Karpas-422 (cell line): ENCODE results near the gene PALM3. TPM values are rescaled to one million over a fixed set of nuclear protein-coding genes. Genes with fewer than 3 reads are reported as not detected.

Experiments used
- DNase-seq: peaks from one replicate; pipeline ENCODE4 v3.0.0-alpha.2; 2015
- H2AFZ ChIP-seq: fragments of 200-600 bp; sonication (generic); 2 replicates; pipeline ENCODE4 v1.6.1; 2014; ENCODE audit warnings: antibody characterized with exemption, low read length, mixed read lengths
- H3K27ac ChIP-seq: fragments of 200-600 bp; sonication (generic); 2 replicates; pipeline ENCODE4 v1.5.1; 2014; ENCODE audit warnings: mild to moderate bottlenecking, low read length, moderate library complexity
- H3K27me3 ChIP-seq: fragments of 200-600 bp; sonication (generic); 2 replicates; pipeline ENCODE4 v1.6.1; 2014; ENCODE audit warnings: low read length, mixed read lengths
- H3K36me3 ChIP-seq: fragments of 200-600 bp; sonication (generic); 2 replicates; pipeline ENCODE4 v1.6.1; 2014; ENCODE audit warnings: low read length, mixed read lengths; ENCODE audit not compliant: insufficient read depth
- H3K4me1 ChIP-seq: fragments of 200-600 bp; sonication (generic); 2 replicates; pipeline ENCODE4 v1.6.1; 2014; ENCODE audit warnings: mild to moderate bottlenecking, low read length, mixed read lengths
- H3K4me2 ChIP-seq: fragments of 200-600 bp; sonication (generic); 2 replicates; pipeline ENCODE4 v1.6.1; 2014; ENCODE audit warnings: low read length, low read depth, mild to moderate bottlenecking; ENCODE audit not compliant: poor library complexity, severe bottlenecking
- H3K4me3 ChIP-seq: fragments of 200-600 bp; sonication (generic); 2 replicates; pipeline ENCODE4 v1.5.1; 2014; ENCODE audit warnings: mild to moderate bottlenecking, antibody characterized with exemption, low read length, mixed read lengths
- H3K79me2 ChIP-seq: fragments of 200-600 bp; sonication (generic); 2 replicates; pipeline ENCODE4 v1.6.1; 2014; ENCODE audit warnings: mild to moderate bottlenecking, low read length, mixed read lengths
- H3K9ac ChIP-seq: fragments of 200-600 bp; sonication (generic); 2 replicates; pipeline ENCODE4 v1.6.0; 2014; ENCODE audit warnings: low read length
- H3K9me2 ChIP-seq: fragments of 200-600 bp; sonication (generic), shearing (Covaris generic); replicated peaks from 2 replicates; pipeline ENCODE4 v1.6.0; 2014; ENCODE audit warnings: mild to moderate bottlenecking, low read length, moderate library complexity; ENCODE audit not compliant: insufficient read depth
- H3K9me3 ChIP-seq: fragments of 300-700, 200-600 bp; sonication (generic); 2 replicates; pipeline ENCODE4 v1.6.1; 2014; ENCODE audit warnings: low read length, mixed read lengths
- H4K20me1 ChIP-seq: fragments of 200-600 bp; sonication (generic); 2 replicates; pipeline ENCODE4 v1.6.1; 2014; ENCODE audit warnings: mild to moderate bottlenecking, antibody characterized with exemption, low read length, low read depth; ENCODE audit not compliant: insufficient read depth
- total RNA-seq: library from RNA; depleted of rRNA; stranded (reverse); fragments of >200 nt; shearing (Covaris generic); gene quantifications from 2 replicates; pipeline ENCODE4 v1.2.3, GENCODE V29; 2014; ENCODE audit warnings: low replicate concordance

PALM3 gene
- total RNA-seq, 1 experiment from 2014 or later, result not detected

DNA sequence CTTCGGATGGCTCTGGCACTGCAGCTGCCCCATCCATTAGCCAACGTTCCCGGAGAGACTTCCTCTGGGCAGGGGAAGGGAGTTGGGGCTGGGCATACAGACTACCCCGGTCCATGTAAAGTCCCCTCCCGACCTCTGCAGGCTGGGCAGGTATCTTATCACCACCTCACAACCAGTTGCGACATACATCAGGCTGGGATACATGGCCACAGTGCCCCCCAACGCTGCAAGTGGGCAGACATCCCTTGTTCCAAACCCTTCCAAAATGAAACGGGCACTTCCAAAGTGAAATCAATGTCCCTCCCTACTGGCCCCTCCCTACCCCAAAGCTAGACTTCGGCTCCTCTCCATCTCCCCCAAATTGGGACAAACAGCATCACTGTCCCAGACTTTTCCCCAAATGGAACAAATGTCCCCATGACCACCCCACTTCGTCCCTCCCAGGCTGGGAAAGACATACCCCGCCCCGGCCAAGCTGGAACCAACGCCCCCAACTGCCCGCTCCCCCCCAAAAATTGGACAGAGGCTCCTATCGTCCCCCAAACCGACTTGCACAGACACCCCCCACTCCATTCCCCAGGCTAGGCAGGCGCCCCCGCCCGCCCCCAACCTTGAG, 5.0 kb downstream of the PALM3 start:
- Histone ChIP-seq H2AFZ (no peak overlapping the region), H3K4me2 (no peak overlapping the region), H3K27me3 (no peaks in the 10 kb centered on the region), H3K79me2 (no peaks in the 10 kb centered on the region), H3K9me3 (no peaks in the 10 kb centered on the region), H3K27ac (no peak overlapping the region), H3K4me3 (no peak overlapping the region), H4K20me1 (no peaks in the 10 kb centered on the region), H3K4me1 (no peaks in the 10 kb centered on the region; the same call in 1 of the 2 replicates), H3K9ac (no peak overlapping the region), H3K9me2 (no peaks in the 10 kb centered on the region), H3K36me3 (no peaks in the 10 kb centered on the region)
- no peak for DNase-seq

DNA sequence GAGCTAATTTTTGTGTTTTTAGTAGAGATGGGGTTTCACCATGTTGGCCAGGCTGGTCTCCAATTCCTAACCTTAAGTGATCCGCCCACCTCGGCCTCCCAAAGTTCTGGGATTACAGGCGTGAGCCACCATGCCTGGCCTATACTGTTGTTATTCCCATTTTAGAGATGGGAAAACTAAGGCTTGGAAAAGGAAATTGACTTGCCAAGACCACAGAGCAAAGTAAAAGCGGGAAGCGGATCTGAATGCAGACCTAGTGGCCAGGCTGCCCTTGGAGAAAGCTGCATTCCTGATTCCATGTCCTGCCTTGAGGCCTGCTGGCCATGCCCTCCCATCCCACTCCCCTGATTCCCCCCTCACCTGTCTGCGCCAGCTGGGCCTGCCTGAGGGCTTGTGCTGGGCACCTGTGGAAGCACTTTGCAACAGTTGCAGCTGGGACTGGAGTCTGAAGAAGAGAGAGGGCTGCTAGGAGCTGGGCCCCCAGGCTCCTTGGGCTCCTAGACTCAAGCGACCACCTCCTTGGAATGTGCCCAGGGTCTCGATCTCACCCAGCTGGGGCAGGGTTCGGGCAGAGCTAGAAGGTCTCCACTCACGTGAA, 5.7 kb downstream of the PALM3 start:
- DNase-seq, result no peak
- no peaks in the 10 kb centered on the region for H4K20me1 ChIP-seq
- no peaks in the 10 kb centered on the region; the same call in 1 of the 2 replicates for H3K4me1 ChIP-seq
- H3K4me2 ChIP-seq, result no peak overlapping the region
- H3K36me3 ChIP-seq, result no peaks in the 10 kb centered on the region
- no peaks in the 10 kb centered on the region for H3K9me3 ChIP-seq
- no peak overlapping the region for H3K27ac ChIP-seq
- H3K27me3 ChIP-seq, result no peaks in the 10 kb centered on the region
- no peak overlapping the region for H2AFZ ChIP-seq
- no peaks in the 10 kb centered on the region for H3K79me2 ChIP-seq
- H3K9ac ChIP-seq, result no peak overlapping the region
- H3K4me3 ChIP-seq, result no peak overlapping the region
- no peaks in the 10 kb centered on the region for H3K9me2 ChIP-seq

DNA sequence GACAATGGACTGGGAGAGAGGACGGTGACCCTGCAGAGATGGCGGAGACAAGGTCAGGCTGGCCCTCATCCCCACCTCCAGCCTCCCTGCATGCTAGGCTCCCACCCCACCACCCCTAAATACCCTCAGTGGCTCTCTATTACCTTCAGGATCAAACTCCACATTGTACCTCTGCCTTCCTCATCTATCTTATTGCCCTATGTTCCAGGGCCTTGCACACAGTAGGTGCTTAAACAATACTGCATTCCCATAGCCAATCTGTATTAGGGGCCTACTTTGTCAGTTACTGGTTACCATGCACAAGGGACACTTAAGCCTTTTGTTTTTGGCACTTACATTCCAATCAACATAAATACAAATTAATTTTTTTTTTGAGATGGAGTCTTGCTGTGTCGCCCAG, 6.5 kb downstream of the PALM3 start:
- H3K36me3 ChIP-seq, result no peaks in the 10 kb centered on the region
- H2AFZ ChIP-seq, result no peak overlapping the region
- H3K9me3 ChIP-seq, result no peaks in the 10 kb centered on the region
- no peak overlapping the region for H3K9ac ChIP-seq
- H4K20me1 ChIP-seq, result no peaks in the 10 kb centered on the region
- no peak overlapping the region for H3K4me2 ChIP-seq
- no peaks in the 10 kb centered on the region; the same call in 1 of the 2 replicates for H3K4me1 ChIP-seq
- no peak overlapping the region for H3K27ac ChIP-seq
- no peaks in the 10 kb centered on the region for H3K79me2 ChIP-seq
- no peaks in the 10 kb centered on the region for H3K9me2 ChIP-seq
- no peaks in the 10 kb centered on the region for H3K27me3 ChIP-seq
- DNase-seq, result no peak
- H3K4me3 ChIP-seq, result no peak overlapping the region

DNA sequence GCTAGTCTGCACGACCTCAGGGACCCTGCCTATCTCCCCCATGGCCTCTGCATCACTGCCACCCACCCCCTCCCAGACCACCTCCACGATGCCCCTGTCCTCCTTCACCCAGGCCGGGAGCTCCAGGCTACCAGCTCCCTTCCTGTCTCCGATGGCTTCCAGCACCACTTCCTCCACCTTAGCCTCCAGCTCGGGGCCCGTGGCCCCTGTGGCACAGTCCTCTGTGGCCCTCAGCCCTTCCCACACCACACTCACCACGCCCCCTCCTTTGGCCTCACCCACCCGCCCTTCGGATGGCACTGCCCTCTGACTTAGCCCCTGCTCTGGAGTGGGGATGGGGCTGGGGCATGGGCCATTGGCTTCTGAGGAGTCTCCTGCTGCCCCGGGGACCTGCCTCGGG, 7.2 kb downstream of the PALM3 start:
- Histone ChIP-seq H3K4me2 (no peak overlapping the region), H3K9me2 (no peaks in the 10 kb centered on the region), H3K79me2 (no peaks in the 10 kb centered on the region), H3K36me3 (no peaks in the 10 kb centered on the region), H3K27me3 (no peaks in the 10 kb centered on the region), H3K27ac (no peak overlapping the region), H3K9ac (no peak overlapping the region), H3K9me3 (no peaks in the 10 kb centered on the region), H2AFZ (no peak overlapping the region), H4K20me1 (no peaks in the 10 kb centered on the region), H3K4me3 (no peak overlapping the region), H3K4me1 (no peaks in the 10 kb centered on the region; the same call in 1 of the 2 replicates)
- DNase-seq, result no peak

DNA sequence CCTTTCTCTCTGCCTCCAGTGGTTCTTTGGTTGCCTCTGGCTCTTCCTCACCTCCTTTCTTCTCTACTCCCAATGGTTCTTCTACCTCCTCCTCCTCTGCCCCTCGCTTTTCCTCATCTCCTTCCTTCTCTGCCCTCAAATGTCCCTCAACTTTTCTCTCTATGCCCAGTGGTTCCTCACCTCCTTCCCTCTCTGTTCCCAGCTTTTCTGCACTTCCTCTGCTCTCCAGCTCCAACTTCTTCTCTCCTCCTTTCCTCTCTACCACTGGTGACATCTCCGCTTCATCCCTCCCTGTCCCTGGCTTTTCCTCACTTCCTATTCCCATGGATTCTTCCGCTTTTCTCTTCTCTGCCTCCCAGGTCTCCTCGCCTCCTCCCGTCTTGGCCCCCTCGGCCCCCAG, 7.8 kb downstream of the PALM3 start:
- Histone ChIP-seq H3K4me2 (no peak overlapping the region), H3K4me3 (no peak overlapping the region), H3K9ac (no peak overlapping the region), H2AFZ (no peak overlapping the region), H4K20me1 (no peaks in the 10 kb centered on the region), H3K9me3 (no peaks in the 10 kb centered on the region), H3K27me3 (no peaks in the 10 kb centered on the region), H3K27ac (no peak overlapping the region), H3K4me1 (no peaks in the 10 kb centered on the region), H3K79me2 (no peaks in the 10 kb centered on the region), H3K9me2 (no peaks in the 10 kb centered on the region), H3K36me3 (no peaks in the 10 kb centered on the region)
- no peak for DNase-seq

DNA sequence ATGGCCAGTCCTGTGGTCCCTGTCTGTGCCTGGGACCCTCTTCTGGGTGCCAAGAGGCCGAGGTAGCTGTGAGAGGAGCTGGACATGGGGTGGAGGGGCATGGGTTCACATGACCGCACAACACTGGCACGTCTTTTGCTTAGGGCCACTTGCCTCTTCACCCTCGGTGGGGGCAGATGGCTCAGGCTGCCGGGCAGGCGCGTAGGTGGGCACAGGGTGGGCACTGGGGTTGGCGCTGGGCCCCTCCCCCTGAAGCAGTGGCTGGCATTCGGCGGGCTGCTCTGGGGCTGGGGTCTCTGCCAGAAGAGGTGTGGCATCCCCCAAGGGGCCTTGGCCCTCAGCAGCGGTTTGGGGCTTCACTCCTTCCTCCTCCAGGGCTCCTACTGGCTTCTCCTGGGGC, 8.4 kb downstream of the PALM3 start:
- Histone ChIP-seq H2AFZ (no peak overlapping the region), H3K4me1 (no peaks in the 10 kb centered on the region), H3K9me3 (no peaks in the 10 kb centered on the region; the same call in 1 of the 2 replicates), H3K36me3 (no peaks in the 10 kb centered on the region), H3K4me2 (no peak overlapping the region), H3K79me2 (no peaks in the 10 kb centered on the region), H3K9me2 (no peaks in the 10 kb centered on the region), H3K9ac (no peak overlapping the region), H4K20me1 (no peaks in the 10 kb centered on the region), H3K27me3 (no peaks in the 10 kb centered on the region), H3K27ac (no peak overlapping the region), H3K4me3 (no peak overlapping the region)
- no peak for DNase-seq

DNA sequence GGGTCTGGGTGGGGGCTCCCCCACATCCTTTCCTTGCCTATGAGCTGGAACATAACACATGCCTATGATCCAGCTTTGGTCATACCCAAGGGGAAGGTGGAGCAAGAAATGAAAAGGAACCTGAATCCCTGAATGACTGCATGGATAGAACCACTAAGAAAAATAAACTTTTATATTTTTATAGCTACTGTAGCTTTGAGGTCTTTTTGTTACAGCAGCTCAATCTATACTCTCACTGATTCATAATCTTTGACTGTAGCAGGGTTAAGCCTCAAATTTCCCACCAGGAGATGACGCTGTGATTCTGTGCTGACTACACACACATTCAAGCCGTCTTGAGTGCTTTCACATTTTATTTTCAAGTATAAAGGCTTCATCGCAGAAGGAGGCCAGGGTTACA, 8.8 kb downstream of the PALM3 start:
- Histone ChIP-seq H3K9me3 (no peaks in the 10 kb centered on the region; the same call in 1 of the 2 replicates), H3K79me2 (no peaks in the 10 kb centered on the region), H3K27ac (no peak overlapping the region), H3K27me3 (no peaks in the 10 kb centered on the region), H2AFZ (no peak overlapping the region), H3K4me2 (no peak overlapping the region), H3K9ac (no peak overlapping the region), H3K9me2 (no peaks in the 10 kb centered on the region), H3K36me3 (no peaks in the 10 kb centered on the region), H3K4me1 (no peaks in the 10 kb centered on the region), H4K20me1 (no peaks in the 10 kb centered on the region), H3K4me3 (no peak overlapping the region)
- DNase-seq, result no peak

DNA sequence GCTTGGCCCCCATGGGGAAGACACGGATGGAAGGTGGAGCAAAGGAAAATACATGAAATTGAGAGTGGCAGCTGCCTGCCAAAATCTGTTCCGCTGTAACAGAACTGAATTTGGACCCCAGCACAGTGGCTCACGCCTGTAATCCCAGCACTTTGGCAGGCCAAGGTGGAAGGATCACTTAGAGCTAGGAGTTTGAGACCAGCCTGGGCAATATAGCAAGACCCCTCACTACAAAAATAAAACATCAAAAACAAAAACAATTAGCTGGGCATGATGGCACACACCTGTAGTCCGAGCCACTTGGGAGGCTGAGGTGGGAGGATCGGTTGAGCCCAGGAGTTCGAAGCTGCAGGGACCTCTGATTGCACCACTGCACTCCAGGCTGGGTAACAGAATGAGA, 9.4 kb downstream of the PALM3 start:
- Histone ChIP-seq H3K9ac (no peak overlapping the region), H3K27ac (no peak overlapping the region)

More for the DNA sequence above, 9.4 kb downstream of the PALM3 start:
- no peaks in the 10 kb centered on the region; the same call in 1 of the 2 replicates for H3K9me3 ChIP-seq
- H3K36me3 ChIP-seq, result no peaks in the 10 kb centered on the region
- H3K4me1 ChIP-seq, result no peaks in the 10 kb centered on the region
- no peak overlapping the region for H3K4me2 ChIP-seq
- no peak overlapping the region for H3K4me3 ChIP-seq
- H4K20me1 ChIP-seq, result no peaks in the 10 kb centered on the region
- H3K79me2 ChIP-seq, result no peaks in the 10 kb centered on the region
- H2AFZ ChIP-seq, result no peak overlapping the region
- no peaks in the 10 kb centered on the region for H3K27me3 ChIP-seq
- H3K9me2 ChIP-seq, result no peaks in the 10 kb centered on the region
- DNase-seq, result no peak
